Measurements from ENCODE around the gene SOX18. TPM values are rescaled to one million over a fixed set of nuclear protein-coding genes. Genes with fewer than 3 reads are reported as not detected.

Gene SOX18
- total and polyA plus RNA-seq, 2 donors (not counting 1 experiment from before 2014, with no cell fraction given) = not detected

GRCh38 chr20:64079273-64080012, 30.0 kb upstream of the SOX18 start, which contains the start of gene RGS19:
TSS of gene RGS19 (minus strand) at chr20:64079518. CDS start at chr20:64076886, 2,632 bp downstream.
- peak within 1 kb of the TSS; percentile 87 for H3K4me2 ChIP-seq (ENCODE audit: extremely low read depth, insufficient read depth, low read length)
- DNase-seq (ENCODE audit: low read depth in 2 of 2) = peak; percentile 44 to 67
- H4K20me1 ChIP-seq (ENCODE audit: control insufficient read depth, extremely low read depth, insufficient read depth, low read length) = no peaks in the 10 kb centered on the region
- peak within 1 kb of the TSS; percentile 49 for H2AFZ ChIP-seq (ENCODE audit: low read length)
- peak within 1 kb of the TSS; percentile 58 to 89 (median 76) for H3K4me3 ChIP-seq (replicated peaks in 1 of 4; ENCODE audit: control extremely low read depth in 1 of 4, insufficient read depth in 1 of 4, low read depth in 3 of 4, low read length in 4 of 4)
- peaks cover 8% of the 10 kb centered on the region for H3K27me3 ChIP-seq (ENCODE audit: control insufficient read depth, insufficient read depth, low read length)
- no peaks in the 10 kb centered on the region for H3K36me3 ChIP-seq (ENCODE audit: control insufficient read depth, insufficient read depth, low read length)
- peaks cover 10% of the 10 kb centered on the region for H3K4me1 ChIP-seq (ENCODE audit: control insufficient read depth, extremely low read depth, insufficient read depth, low read length)
- H3K9me3 ChIP-seq (ENCODE audit: control insufficient read depth, insufficient read depth, low read depth, low read length) = no peaks in the 10 kb centered on the region
- no peak for TF ChIP-seq EZH2 (IDR thresholded peaks at IDR 0.05; ENCODE audit: low read length, missing control alignments)
- TF ChIP-seq CTCF (conservative IDR thresholded peaks at IDR 0.05 in 1 of 2, IDR thresholded peaks at IDR 0.05 in 1 of 2; ENCODE audit: low read depth in 1 of 2, low read length in 2 of 2) = no peak
- H3K79me2 ChIP-seq (ENCODE audit: control insufficient read depth, insufficient read depth, low read length) = no peaks in the 10 kb centered on the region
- H3K27ac ChIP-seq (ENCODE audit: insufficient read depth, low read length) = peak within 1 kb of the TSS; percentile 14
- H3K9ac ChIP-seq (ENCODE audit: insufficient read depth, low read length) = peak within 1 kb of the TSS; percentile 55

- Histone ChIP-seq H3K4me1 (ENCODE audit: control insufficient read depth, extremely low read depth, insufficient read depth, low read length) (peaks cover 10% of the 10 kb centered on the region), H3K4me3 (replicated peaks in 1 of 4; ENCODE audit: control extremely low read depth in 1 of 4, insufficient read depth in 1 of 4, low read depth in 3 of 4, low read length in 4 of 4) (peak overlapping the region; percentile 58 to 89 (median 76)), H4K20me1 (ENCODE audit: control insufficient read depth, extremely low read depth, insufficient read depth, low read length) (no peaks in the 10 kb centered on the region), H3K79me2 (ENCODE audit: control insufficient read depth, insufficient read depth, low read length) (no peaks in the 10 kb centered on the region), H3K9me3 (ENCODE audit: control insufficient read depth, insufficient read depth, low read depth, low read length) (no peaks in the 10 kb centered on the region), H3K27me3 (ENCODE audit: control insufficient read depth, insufficient read depth, low read length) (peaks cover 4% of the 10 kb centered on the region), H3K27ac (ENCODE audit: insufficient read depth, low read length) (no peak overlapping the region), H3K4me2 (ENCODE audit: extremely low read depth, insufficient read depth, low read length) (peak overlapping the region; percentile 87), H3K36me3 (ENCODE audit: control insufficient read depth, insufficient read depth, low read length) (no peaks in the 10 kb centered on the region), H2AFZ (ENCODE audit: low read length) (no peak overlapping the region), H3K9ac (ENCODE audit: insufficient read depth, low read length) (peak overlapping the region; percentile 55)
- DNase-seq (ENCODE audit: low read depth in 2 of 2) = no peak
- no peak for TF ChIP-seq EZH2 (IDR thresholded peaks at IDR 0.05; ENCODE audit: low read length, missing control alignments)
- TF ChIP-seq CTCF (conservative IDR thresholded peaks at IDR 0.05 in 1 of 2, IDR thresholded peaks at IDR 0.05 in 1 of 2; ENCODE audit: low read depth in 1 of 2, low read length in 2 of 2) = no peak
These were observed 29.5 kb upstream of the SOX18 start for GRCh38 chr20:64078934-64079272.

- no peak overlapping the region for H2AFZ ChIP-seq (ENCODE audit: low read length)
- H4K20me1 ChIP-seq (ENCODE audit: control insufficient read depth, extremely low read depth, insufficient read depth, low read length) = no peaks in the 10 kb centered on the region
- H3K79me2 ChIP-seq (ENCODE audit: control insufficient read depth, insufficient read depth, low read length) = no peaks in the 10 kb centered on the region
- TF ChIP-seq CTCF (conservative IDR thresholded peaks at IDR 0.05 in 1 of 2, IDR thresholded peaks at IDR 0.05 in 1 of 2; ENCODE audit: low read depth in 1 of 2, low read length in 2 of 2) = no peak
- TF ChIP-seq EZH2 (IDR thresholded peaks at IDR 0.05; ENCODE audit: low read length, missing control alignments) = no peak
- H3K4me3 ChIP-seq (replicated peaks in 1 of 4; ENCODE audit: control extremely low read depth in 1 of 4, insufficient read depth in 1 of 4, low read depth in 3 of 4, low read length in 4 of 4) = peak overlapping the region in 2 of 4 experiments; percentile 82 to 89
- peak overlapping the region; percentile 64 for H3K4me2 ChIP-seq (ENCODE audit: extremely low read depth, insufficient read depth, low read length)
- no peak for DNase-seq (ENCODE audit: low read depth in 2 of 2)
- H3K27ac ChIP-seq (ENCODE audit: insufficient read depth, low read length) = no peak overlapping the region
- peaks cover 8% of the 10 kb centered on the region for H3K4me1 ChIP-seq (ENCODE audit: control insufficient read depth, extremely low read depth, insufficient read depth, low read length)
- peaks cover 1% of the 10 kb centered on the region for H3K36me3 ChIP-seq (ENCODE audit: control insufficient read depth, insufficient read depth, low read length)
- H3K27me3 ChIP-seq (ENCODE audit: control insufficient read depth, insufficient read depth, low read length) = peaks cover 3% of the 10 kb centered on the region
- no peaks in the 10 kb centered on the region for H3K9me3 ChIP-seq (ENCODE audit: control insufficient read depth, insufficient read depth, low read depth, low read length)
- H3K9ac ChIP-seq (ENCODE audit: insufficient read depth, low read length) = no peak overlapping the region
These were observed 28.6 kb upstream of the SOX18 start for GRCh38 chr20:64077876-64078551.

Data from fibroblast of lung (primary cell).